Fibroblast of skin of left quadriceps (primary cell): ENCODE measurements around the gene TM9SF2.
A peak's percentile ranks its signal among the peaks of the same experiment; 100 is the strongest.

Experiments
- DNase-seq, 2 experiments: peaks; one replicate each; pipeline ENCODE4 v3.0.0-alpha.2; 2013; ENCODE audit warnings: low read depth in 2 of 2

The TM9SF2 gene

GRCh38 chr13:99577934-99578917, 77.0 kb downstream of the TM9SF2 start:
- no peak for DNase-seq

GRCh38 chr13:99580500-99581268, 79.4 kb downstream of the TM9SF2 start:
- no peak for DNase-seq

GRCh38 chr13:99582511-99582910, 81.2 kb downstream of the TM9SF2 start:
- no peak for DNase-seq

GRCh38 chr13:99585609-99586008, 84.3 kb downstream of the TM9SF2 start:
- DNase-seq, result no peak

GRCh38 chr13:99587021-99587420, 85.7 kb downstream of the TM9SF2 start:
- no peak for DNase-seq

GRCh38 chr13:99587893-99588606, 86.8 kb downstream of the TM9SF2 start:
- no peak for DNase-seq

- no peak for DNase-seq
Measured at GRCh38 chr13:99589575-99589974, 88.3 kb downstream of the TM9SF2 start.

GRCh38 chr13:99590519-99591011, 89.3 kb downstream of the TM9SF2 start:
- DNase-seq, result no peak

- no peak for DNase-seq
Measured at GRCh38 chr13:99596180-99596579, 94.9 kb downstream of the TM9SF2 start.

- DNase-seq, result no peak
Measured at GRCh38 chr13:99600318-99600717, 99.0 kb downstream of the TM9SF2 start.

GRCh38 chr13:99601535-99601934, 100.3 kb downstream of the TM9SF2 start:
- DNase-seq, result no peak

- no peak for DNase-seq
Measured at GRCh38 chr13:99604636-99605035, 103.4 kb downstream of the TM9SF2 start.

- DNase-seq, result no peak
Measured at GRCh38 chr13:99605420-99606323, 104.4 kb downstream of the TM9SF2 start.

- DNase-seq, result peak; percentile 59 to 62
Measured at GRCh38 chr13:99606324-99607066, 105.2 kb downstream of the TM9SF2 start, which contains the start of gene CLYBL. Gene CLYBL, plus strand, starts transcription at chr13:99606690.

- no peak for DNase-seq
Measured at GRCh38 chr13:99608345-99608744, 107.1 kb downstream of the TM9SF2 start.

GRCh38 chr13:99610702-99611289, 109.5 kb downstream of the TM9SF2 start:
- DNase-seq, result no peak
